ENCODE measurements around the gene SETD1A.

DNA sequence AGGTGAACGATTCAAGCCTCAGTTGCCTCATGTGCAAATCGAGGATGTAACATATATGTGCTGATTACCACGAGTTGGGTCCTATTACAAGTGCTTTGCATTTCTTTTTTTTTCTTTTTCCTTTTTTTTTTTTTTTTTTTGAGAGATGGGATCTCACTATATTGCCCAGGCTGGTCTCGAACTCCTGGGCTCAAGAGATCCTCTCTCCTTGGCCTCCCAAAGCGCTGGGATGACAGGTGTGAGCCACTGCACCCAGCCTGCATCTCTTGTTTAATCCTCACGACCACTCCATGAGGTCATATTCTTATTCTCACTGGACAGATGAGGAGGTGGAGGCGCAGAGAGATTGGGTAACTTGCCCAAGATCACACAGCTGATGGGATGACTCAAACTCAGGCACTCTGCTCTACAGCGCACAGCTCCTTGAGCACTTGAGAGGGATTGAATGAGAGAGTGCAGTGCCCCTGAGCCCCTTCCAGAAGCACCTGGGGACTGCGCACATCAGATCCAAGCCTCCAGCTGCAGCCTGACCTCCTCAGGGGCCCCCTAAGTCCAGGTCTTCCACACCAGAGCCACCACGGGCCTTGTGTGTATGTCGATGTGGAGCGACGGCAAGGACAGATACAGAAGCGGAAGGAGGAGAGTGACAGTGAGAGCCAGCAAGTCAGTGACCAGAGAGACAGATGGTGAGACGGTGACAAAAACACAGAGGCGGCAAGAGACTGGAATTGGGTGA is 48.0 kb downstream of the SETD1A start:
- TF ChIP-seq, protein P1, sequence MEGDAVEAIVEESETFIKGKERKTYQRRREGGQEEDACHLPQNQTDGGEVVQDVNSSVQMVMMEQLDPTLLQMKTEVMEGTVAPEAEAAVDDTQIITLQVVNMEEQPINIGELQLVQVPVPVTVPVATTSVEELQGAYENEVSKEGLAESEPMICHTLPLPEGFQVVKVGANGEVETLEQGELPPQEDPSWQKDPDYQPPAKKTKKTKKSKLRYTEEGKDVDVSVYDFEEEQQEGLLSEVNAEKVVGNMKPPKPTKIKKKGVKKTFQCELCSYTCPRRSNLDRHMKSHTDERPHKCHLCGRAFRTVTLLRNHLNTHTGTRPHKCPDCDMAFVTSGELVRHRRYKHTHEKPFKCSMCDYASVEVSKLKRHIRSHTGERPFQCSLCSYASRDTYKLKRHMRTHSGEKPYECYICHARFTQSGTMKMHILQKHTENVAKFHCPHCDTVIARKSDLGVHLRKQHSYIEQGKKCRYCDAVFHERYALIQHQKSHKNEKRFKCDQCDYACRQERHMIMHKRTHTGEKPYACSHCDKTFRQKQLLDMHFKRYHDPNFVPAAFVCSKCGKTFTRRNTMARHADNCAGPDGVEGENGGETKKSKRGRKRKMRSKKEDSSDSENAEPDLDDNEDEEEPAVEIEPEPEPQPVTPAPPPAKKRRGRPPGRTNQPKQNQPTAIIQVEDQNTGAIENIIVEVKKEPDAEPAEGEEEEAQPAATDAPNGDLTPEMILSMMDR (optimal IDR thresholded peaks at IDR 0.05 in 1 of 3, IDR thresholded peaks at IDR 0.05 in 1 of 3, conservative IDR thresholded peaks at IDR 0.05 in 1 of 3; ENCODE audit: extremely low read depth in 1 of 3, insufficient read depth in 2 of 3, low read length in 3 of 3), result no peak
- TF ChIP-seq EZH2 (IDR thresholded peaks at IDR 0.05; ENCODE audit: low read length), result no peak

All from keratinocyte (primary cell).